Measurements from ENCODE around the gene GLRB. TPM values are rescaled to one million over a fixed set of nuclear protein-coding genes. Genes with fewer than 3 reads are reported as not detected.

GLRB gene
- total and polyA plus RNA-seq, 9 of the 15 experiments (the other 6 are each of a cell fraction or from before 2014, with no cell fraction given) = not detected

DNA sequence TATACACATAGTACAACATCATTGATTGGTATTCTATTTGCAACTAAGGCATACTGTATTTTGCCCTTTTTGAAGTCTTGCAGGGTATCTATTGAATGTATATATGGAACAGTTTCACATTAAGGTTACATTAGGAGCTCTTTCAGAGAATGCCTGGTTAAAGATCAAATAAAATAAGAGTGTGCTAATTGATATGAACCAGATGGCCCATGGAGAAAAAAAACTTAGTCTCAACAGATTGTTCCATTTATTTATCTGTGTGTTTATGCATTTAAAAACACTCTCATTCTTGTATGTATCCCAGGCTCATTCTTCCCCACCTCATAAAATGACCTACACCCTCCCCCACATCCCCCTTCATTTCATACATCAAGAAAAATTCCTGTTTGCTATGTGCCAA, 109.4 kb downstream of the GLRB start:
- H3K4me2 ChIP-seq (ENCODE audit: insufficient read depth, low read length) = no peak overlapping the region
- no peaks in the 10 kb centered on the region for H3K27me3 ChIP-seq (ENCODE audit: control insufficient read depth in 2 of 2, insufficient read depth in 2 of 2, low read length in 2 of 2)
- H3K79me2 ChIP-seq (ENCODE audit: control insufficient read depth, insufficient read depth, low read length) = no peaks in the 10 kb centered on the region
- H3K9me1 ChIP-seq (ENCODE audit: control insufficient read depth, insufficient read depth, low read length) = no peaks in the 10 kb centered on the region
- H3K9me3 ChIP-seq (replicated peaks; ENCODE audit: control insufficient read depth, insufficient read depth, low read depth, low read length) = no peaks in the 10 kb centered on the region
- CTCF ChIA-PET (ENCODE audit: low intra/inter-chr PET ratio) = no interaction called here
- no TSS peak for BruUV-seq (replicated peaks)
- DNase-seq (ENCODE audit: extremely low read depth in 1 of 4, low spot score in 3 of 4) = no peak
- no peaks in the 10 kb centered on the region for H3K4me1 ChIP-seq (replicated peaks in 1 of 2; ENCODE audit: control insufficient read depth in 2 of 2, insufficient read depth in 2 of 2, low read length in 2 of 2)
- no peak overlapping the region for H3K27ac ChIP-seq (ENCODE audit: extremely low read depth, low read depth, low read length)
- H3K9ac ChIP-seq (ENCODE audit: insufficient read depth in 1 of 2, low read depth in 2 of 2, low read length in 2 of 2) = no peak overlapping the region
- no peaks in the 10 kb centered on the region for H3K36me3 ChIP-seq (ENCODE audit: control insufficient read depth, insufficient read depth, low read length)
- intact Hi-C loops (cut with micrococcal nuclease) (no loop called here), in situ Hi-C loops (cut with MboI) (no loop called here)
- H2AFZ ChIP-seq (ENCODE audit: low read depth, low read length) = no peak overlapping the region
- no peak for FAIRE-seq
- no peak overlapping the region for H3K4me3 ChIP-seq
- no peak for ATAC-seq
- H4K20me1 ChIP-seq (replicated peaks; ENCODE audit: control insufficient read depth, insufficient read depth, low read length) = no peaks in the 10 kb centered on the region
- POLR2A ChIA-PET = no interaction called here
- TF ChIP-seq ETS2 (tag; IDR thresholded peaks at IDR 0.05; ENCODE audit: borderline replicate concordance, poor library complexity, severe bottlenecking) = no peak
- TF ChIP-seq POLR2H (tag; IDR thresholded peaks at IDR 0.05; ENCODE audit: low read depth) = no peak
- TF ChIP-seq, protein P1, sequence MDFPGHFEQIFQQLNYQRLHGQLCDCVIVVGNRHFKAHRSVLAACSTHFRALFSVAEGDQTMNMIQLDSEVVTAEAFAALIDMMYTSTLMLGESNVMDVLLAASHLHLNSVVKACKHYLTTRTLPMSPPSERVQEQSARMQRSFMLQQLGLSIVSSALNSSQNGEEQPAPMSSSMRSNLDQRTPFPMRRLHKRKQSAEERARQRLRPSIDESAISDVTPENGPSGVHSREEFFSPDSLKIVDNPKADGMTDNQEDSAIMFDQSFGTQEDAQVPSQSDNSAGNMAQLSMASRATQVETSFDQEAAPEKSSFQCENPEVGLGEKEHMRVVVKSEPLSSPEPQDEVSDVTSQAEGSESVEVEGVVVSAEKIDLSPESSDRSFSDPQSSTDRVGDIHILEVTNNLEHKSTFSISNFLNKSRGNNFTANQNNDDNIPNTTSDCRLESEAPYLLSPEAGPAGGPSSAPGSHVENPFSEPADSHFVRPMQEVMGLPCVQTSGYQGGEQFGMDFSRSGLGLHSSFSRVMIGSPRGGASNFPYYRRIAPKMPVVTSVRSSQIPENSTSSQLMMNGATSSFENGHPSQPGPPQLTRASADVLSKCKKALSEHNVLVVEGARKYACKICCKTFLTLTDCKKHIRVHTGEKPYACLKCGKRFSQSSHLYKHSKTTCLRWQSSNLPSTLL (IDR thresholded peaks at IDR 0.05) = no peak
- TF ChIP-seq POLR2AphosphoS5 (IDR thresholded peaks at IDR 0.05; ENCODE audit: control insufficient read depth, insufficient read depth, low read depth, low read length) = no peak
- TF ChIP-seq GTF2A2 (tag; IDR thresholded peaks at IDR 0.05) = no peak
- TF ChIP-seq HEY1 (CRISPR knock-in tag; IDR thresholded peaks at IDR 0.05; ENCODE audit: borderline replicate concordance) = no peak
- no peak for TF ChIP-seq SMARCE1 (IDR thresholded peaks at IDR 0.05)
- TF ChIP-seq POLR2AphosphoS2 (IDR thresholded peaks at IDR 0.05; ENCODE audit: low read length) = no peak
- TF ChIP-seq GATAD2A (IDR thresholded peaks at IDR 0.05) = no peak
- TF ChIP-seq, protein P2, sequence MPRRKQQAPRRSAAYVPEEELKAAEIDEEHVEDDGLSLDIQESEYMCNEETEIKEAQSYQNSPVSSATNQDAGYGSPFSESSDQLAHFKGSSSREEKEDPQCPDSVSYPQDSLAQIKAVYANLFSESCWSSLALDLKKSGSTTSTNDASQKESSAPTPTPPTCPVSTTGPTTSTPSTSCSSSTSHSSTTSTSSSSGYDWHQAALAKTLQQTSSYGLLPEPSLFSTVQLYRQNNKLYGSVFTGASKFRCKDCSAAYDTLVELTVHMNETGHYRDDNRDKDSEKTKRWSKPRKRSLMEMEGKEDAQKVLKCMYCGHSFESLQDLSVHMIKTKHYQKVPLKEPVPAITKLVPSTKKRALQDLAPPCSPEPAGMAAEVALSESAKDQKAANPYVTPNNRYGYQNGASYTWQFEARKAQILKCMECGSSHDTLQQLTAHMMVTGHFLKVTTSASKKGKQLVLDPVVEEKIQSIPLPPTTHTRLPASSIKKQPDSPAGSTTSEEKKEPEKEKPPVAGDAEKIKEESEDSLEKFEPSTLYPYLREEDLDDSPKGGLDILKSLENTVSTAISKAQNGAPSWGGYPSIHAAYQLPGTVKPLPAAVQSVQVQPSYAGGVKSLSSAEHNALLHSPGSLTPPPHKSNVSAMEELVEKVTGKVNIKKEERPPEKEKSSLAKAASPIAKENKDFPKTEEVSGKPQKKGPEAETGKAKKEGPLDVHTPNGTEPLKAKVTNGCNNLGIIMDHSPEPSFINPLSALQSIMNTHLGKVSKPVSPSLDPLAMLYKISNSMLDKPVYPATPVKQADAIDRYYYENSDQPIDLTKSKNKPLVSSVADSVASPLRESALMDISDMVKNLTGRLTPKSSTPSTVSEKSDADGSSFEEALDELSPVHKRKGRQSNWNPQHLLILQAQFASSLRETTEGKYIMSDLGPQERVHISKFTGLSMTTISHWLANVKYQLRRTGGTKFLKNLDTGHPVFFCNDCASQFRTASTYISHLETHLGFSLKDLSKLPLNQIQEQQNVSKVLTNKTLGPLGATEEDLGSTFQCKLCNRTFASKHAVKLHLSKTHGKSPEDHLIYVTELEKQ (CRISPR knock-in tag; IDR thresholded peaks at IDR 0.05) = no peak
- no peak for TF ChIP-seq MTA1 (IDR thresholded peaks at IDR 0.05; ENCODE audit: borderline replicate concordance)
- TF ChIP-seq ZNF586 (CRISPR knock-in tag; conservative IDR thresholded peaks at IDR 0.05) = no peak
- TF ChIP-seq KDM4B (IDR thresholded peaks at IDR 0.05; ENCODE audit: borderline replicate concordance in 2 of 2, low read depth in 1 of 2) = no peak

Measured in K562 (cell line).